GM23338 (cell line): ENCODE results near the gene EPS8L1. TPM values are rescaled to one million over a fixed set of nuclear protein-coding genes. Genes with fewer than 3 reads are reported as not detected.

Experiments used
- ATAC-seq: fragments of 200-7000 bp; cut with Tn5 transposase; 3 replicates; pipeline ENCODE4 v1.9.1; 2020
- DNase-seq: peaks from one replicate; pipeline ENCODE4 v3.0.0-alpha.2; 2015; ENCODE audit warnings: low spot score
- H2AFZ ChIP-seq: fragments of 200-600 bp; sonication (generic); 2 replicates; pipeline ENCODE4 v1.8.0; 2016; ENCODE audit warnings: antibody characterized with exemption, mild to moderate bottlenecking, moderate library complexity
- H3F3A ChIP-seq: fragments of 200-600 bp; sonication (generic); replicated peaks from 2 replicates; pipeline ENCODE4 v1.8.0; 2017; ENCODE audit warnings: antibody characterized with exemption, mixed run types, low read depth
- H3K27ac ChIP-seq: fragments of 200-600 bp; sonication (generic); 2 replicates; pipeline ENCODE4 v1.6.1; 2016; ENCODE audit warnings: low read depth
- H3K27me3 ChIP-seq: fragments of 200-600 bp; sonication (generic); 2 replicates; pipeline ENCODE4 v1.8.0; 2016; ENCODE audit warnings: mild to moderate bottlenecking, mixed run types, moderate library complexity; ENCODE audit not compliant: insufficient read depth
- H3K36me3 ChIP-seq: fragments of 200-600 bp; sonication (generic); 2 replicates; pipeline ENCODE4 v1.8.0; 2016; ENCODE audit warnings: mild to moderate bottlenecking; ENCODE audit not compliant: insufficient read depth
- H3K4me1 ChIP-seq: fragments of 200-600 bp; sonication (generic); 2 replicates; pipeline ENCODE4 v1.8.0; 2016; ENCODE audit warnings: mild to moderate bottlenecking, moderate library complexity; ENCODE audit not compliant: insufficient read depth
- H3K4me2 ChIP-seq: fragments of 200-600 bp; sonication (generic); 2 replicates; pipeline ENCODE4 v1.7.1; 2017; ENCODE audit warnings: mixed run types
- H3K4me3 ChIP-seq: fragments of 200-600 bp; sonication (generic); 2 replicates; pipeline ENCODE4 v1.6.1; 2016; ENCODE audit warnings: mixed run types
- H3K79me2 ChIP-seq: fragments of 200-600 bp; sonication (generic); replicated peaks from 2 replicates; pipeline ENCODE4 v1.8.0; 2017; ENCODE audit warnings: mild to moderate bottlenecking; ENCODE audit not compliant: insufficient read depth
- H3K9me2 ChIP-seq: fragments of 200-600 bp; sonication (generic); 2 replicates; pipeline ENCODE4 v1.8.0; 2017; ENCODE audit not compliant: insufficient read depth
- H4K20me1 ChIP-seq: fragments of 200-600 bp; sonication (generic); replicated peaks from 2 replicates; pipeline ENCODE4 v1.8.0; 2017; ENCODE audit warnings: mild to moderate bottlenecking; ENCODE audit not compliant: insufficient read depth
- H3K27ac Mint-ChIP-seq: 2 replicates; pipeline ENCODE4 v1.8.0; 2020; ENCODE audit warnings: inconsistent platforms, mild to moderate bottlenecking, moderate library complexity, mixed read lengths
- H3K27me3 Mint-ChIP-seq: 3 replicates; pipeline ENCODE4 v1.8.0; 2022; ENCODE audit warnings: low read depth, mild to moderate bottlenecking, moderate library complexity, mixed read lengths, inconsistent platforms; ENCODE audit not compliant: insufficient read depth, poor library complexity
- H3K36me3 Mint-ChIP-seq: 3 replicates; pipeline ENCODE4 v1.8.0; 2021; ENCODE audit warnings: low read depth, mild to moderate bottlenecking, inconsistent platforms, moderate library complexity, mixed read lengths
- H3K4me1 Mint-ChIP-seq: 3 replicates; pipeline ENCODE4 v1.8.0; 2020; ENCODE audit warnings: mild to moderate bottlenecking, inconsistent platforms, mixed read lengths
- H3K4me3 Mint-ChIP-seq: 3 replicates; pipeline ENCODE4 v1.8.0; 2021; ENCODE audit warnings: moderate library complexity, mild to moderate bottlenecking, inconsistent platforms, mixed read lengths
- H3K9me3 Mint-ChIP-seq: 3 replicates; pipeline ENCODE4 v1.8.0; 2020; ENCODE audit warnings: moderate library complexity, mild to moderate bottlenecking, inconsistent platforms, mixed read lengths
- EZH2 ChIP-seq: fragments of 200-600 bp; sonication (generic); IDR thresholded peaks from one replicate; pipeline ENCODE4 v1.8.0; 2017; ENCODE audit warnings: antibody characterized with exemption, mild to moderate bottlenecking, low read depth; ENCODE audit not compliant: unreplicated experiment
- JUNB ChIP-seq: IDR thresholded peaks from one replicate; pipeline ENCODE4 v1.6.1; 2016; ENCODE audit warnings: antibody characterized with exemption; ENCODE audit not compliant: unreplicated experiment
- POLR2AphosphoS5 ChIP-seq: IDR thresholded peaks from 2 replicates; pipeline ENCODE4 v1.6.1; 2016; ENCODE audit warnings: antibody characterized with exemption, low read depth
- STAT1 ChIP-seq: IDR thresholded peaks from one replicate; pipeline ENCODE4 v1.6.1; 2016; ENCODE audit warnings: antibody characterized with exemption; ENCODE audit not compliant: unreplicated experiment
- ZNF331 ChIP-seq: fragments of 250-450 bp; sonication (Bioruptor Pico); IDR thresholded peaks from 2 replicates; pipeline ENCODE4 v1.5.0; 2020; ENCODE audit warnings: low read depth, mild to moderate bottlenecking, moderate library complexity
- polyA plus RNA-seq: library from polyadenylated mRNA; unstranded; fragments of >200 nt; fragmentation: Nextera tagmentation; extraction: Ambion mirVana; gene quantifications from 2 replicates; pipeline ENCODE4 v1.2.1, GENCODE V29; 2016
- total RNA-seq: library from RNA; depleted of rRNA; stranded (reverse); fragments of >200 nt; shearing (Covaris generic); gene quantifications from 2 replicates; pipeline ENCODE4 v1.2.3, GENCODE V29; 2014
- TF ChIP-seq, protein P1 (sequence below), 2 experiments: fragments of 200-600 bp in 1 of 2; sonication (generic) in 1 of 2; conservative IDR thresholded peaks; 2 replicates each; pipeline versions ENCODE4 v1.5.1 to v1.6.1; 2016 to 2017; ENCODE audit warnings: antibody characterized with exemption in 2 of 2, low read depth in 2 of 2, mild to moderate bottlenecking in 2 of 2, moderate library complexity in 1 of 2
- TF ChIP-seq, protein P2 (sequence below): fragments of 250-450 bp; sonication (Bioruptor Pico); IDR thresholded peaks from 2 replicates; pipeline ENCODE4 v1.5.0; 2020; ENCODE audit warnings: mild to moderate bottlenecking, moderate library complexity
- TF ChIP-seq, protein P3 (sequence below): IDR thresholded peaks from one replicate; pipeline ENCODE4 v1.6.1; 2018; ENCODE audit warnings: antibody characterized with exemption; ENCODE audit not compliant: unreplicated experiment

Gene EPS8L1
- total and polyA plus RNA-seq, 2 experiments from 2014 or later, result 47.5 to 51.2 TPM

DNA sequence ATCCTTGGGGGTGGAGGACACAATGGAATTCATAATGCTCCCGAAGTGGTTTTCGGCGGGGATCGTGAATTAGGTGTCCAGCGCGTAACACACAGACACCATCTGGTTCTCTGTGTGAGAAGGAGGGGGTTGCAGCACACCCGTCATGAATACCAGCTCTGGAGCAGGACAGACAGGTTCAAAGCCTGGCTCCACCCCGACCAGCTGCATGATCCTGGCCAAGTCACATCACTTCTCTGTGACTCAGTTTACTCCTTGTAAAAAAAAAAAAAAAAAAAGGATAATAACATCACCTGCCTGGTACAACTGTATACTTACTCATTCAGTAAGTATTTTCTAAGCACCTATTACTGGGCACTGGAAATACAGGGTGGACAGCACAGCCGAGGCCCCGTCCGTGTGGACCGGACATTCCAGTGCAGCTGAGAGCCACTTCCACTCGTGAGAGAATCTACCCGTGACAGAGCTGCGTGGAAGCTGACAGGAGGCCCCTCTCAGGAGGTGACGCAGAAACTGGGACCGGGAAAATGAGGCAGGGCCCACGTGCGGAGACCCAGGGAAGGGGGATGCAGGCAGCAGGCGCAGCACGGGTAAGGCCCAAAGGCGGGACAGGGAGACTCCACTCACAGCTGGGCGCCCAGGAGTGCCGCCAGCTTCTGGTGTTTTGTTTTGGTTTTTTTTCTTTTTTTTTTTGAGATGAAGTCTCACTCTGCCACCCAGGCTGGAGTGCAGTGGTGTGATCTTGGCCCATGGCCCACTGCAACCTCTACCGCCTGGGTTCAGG, 24.7 kb upstream of the EPS8L1 start (continued):
- TF ChIP-seq, protein P1, sequence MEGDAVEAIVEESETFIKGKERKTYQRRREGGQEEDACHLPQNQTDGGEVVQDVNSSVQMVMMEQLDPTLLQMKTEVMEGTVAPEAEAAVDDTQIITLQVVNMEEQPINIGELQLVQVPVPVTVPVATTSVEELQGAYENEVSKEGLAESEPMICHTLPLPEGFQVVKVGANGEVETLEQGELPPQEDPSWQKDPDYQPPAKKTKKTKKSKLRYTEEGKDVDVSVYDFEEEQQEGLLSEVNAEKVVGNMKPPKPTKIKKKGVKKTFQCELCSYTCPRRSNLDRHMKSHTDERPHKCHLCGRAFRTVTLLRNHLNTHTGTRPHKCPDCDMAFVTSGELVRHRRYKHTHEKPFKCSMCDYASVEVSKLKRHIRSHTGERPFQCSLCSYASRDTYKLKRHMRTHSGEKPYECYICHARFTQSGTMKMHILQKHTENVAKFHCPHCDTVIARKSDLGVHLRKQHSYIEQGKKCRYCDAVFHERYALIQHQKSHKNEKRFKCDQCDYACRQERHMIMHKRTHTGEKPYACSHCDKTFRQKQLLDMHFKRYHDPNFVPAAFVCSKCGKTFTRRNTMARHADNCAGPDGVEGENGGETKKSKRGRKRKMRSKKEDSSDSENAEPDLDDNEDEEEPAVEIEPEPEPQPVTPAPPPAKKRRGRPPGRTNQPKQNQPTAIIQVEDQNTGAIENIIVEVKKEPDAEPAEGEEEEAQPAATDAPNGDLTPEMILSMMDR (conservative IDR thresholded peaks at IDR 0.05; ENCODE audit: low read depth in 2 of 2), result no peak
- no peak for TF ChIP-seq EZH2

DNA sequence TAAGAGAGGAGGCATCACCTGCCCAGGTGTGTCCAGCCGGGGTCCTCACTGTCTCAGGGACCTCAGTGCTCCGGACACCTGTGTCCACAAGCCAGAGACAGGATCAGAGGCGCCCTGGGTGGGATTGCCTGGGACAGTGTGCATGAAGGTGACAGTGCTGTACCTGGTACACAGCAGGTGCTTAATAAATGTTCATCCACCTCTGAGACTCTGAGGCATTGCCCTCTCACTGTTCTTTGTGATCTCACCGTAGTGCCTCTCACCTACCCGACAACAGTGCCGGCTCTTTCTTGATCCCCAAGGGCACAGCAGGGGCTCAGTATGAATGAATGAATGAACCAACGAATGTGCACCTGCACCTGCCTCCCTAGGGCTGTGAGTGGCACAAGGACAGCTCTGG, 21.9 kb upstream of the EPS8L1 start:
- Histone ChIP-seq H4K20me1 (peaks cover 18% of the 10 kb centered on the region), H3K9me2 (no peaks in the 10 kb centered on the region), H2AFZ (no peak overlapping the region), H3F3A (0 out of 2 replicates have a peak, but pooled peaks cover 3% of the 10 kb centered on the region), H3K79me2 (no peaks in the 10 kb centered on the region), H3K4me3 (no peak overlapping the region), H3K27me3 (no peaks in the 10 kb centered on the region), H3K27ac (no peak overlapping the region), H3K4me2 (no peak overlapping the region), H3K36me3 (peaks cover 41% of the 10 kb centered on the region), H3K4me1 (no peaks in the 10 kb centered on the region)
- peaks cover 72% of the 10 kb centered on the region for H3K36me3 Mint-ChIP-seq
- H3K4me1 Mint-ChIP-seq, result no peaks in the 10 kb centered on the region
- H3K27me3 Mint-ChIP-seq, result peaks cover 1% of the 10 kb centered on the region
- no peak overlapping the region for H3K4me3 Mint-ChIP-seq
- TF ChIP-seq JUNB (no peak), POLR2AphosphoS5 (no peak; the same call in 1 of the 2 replicates), ZNF331 (CRISPR knock-in tag) (no peak), EZH2 (no peak), STAT1 (no peak)
- TF ChIP-seq, protein P2, sequence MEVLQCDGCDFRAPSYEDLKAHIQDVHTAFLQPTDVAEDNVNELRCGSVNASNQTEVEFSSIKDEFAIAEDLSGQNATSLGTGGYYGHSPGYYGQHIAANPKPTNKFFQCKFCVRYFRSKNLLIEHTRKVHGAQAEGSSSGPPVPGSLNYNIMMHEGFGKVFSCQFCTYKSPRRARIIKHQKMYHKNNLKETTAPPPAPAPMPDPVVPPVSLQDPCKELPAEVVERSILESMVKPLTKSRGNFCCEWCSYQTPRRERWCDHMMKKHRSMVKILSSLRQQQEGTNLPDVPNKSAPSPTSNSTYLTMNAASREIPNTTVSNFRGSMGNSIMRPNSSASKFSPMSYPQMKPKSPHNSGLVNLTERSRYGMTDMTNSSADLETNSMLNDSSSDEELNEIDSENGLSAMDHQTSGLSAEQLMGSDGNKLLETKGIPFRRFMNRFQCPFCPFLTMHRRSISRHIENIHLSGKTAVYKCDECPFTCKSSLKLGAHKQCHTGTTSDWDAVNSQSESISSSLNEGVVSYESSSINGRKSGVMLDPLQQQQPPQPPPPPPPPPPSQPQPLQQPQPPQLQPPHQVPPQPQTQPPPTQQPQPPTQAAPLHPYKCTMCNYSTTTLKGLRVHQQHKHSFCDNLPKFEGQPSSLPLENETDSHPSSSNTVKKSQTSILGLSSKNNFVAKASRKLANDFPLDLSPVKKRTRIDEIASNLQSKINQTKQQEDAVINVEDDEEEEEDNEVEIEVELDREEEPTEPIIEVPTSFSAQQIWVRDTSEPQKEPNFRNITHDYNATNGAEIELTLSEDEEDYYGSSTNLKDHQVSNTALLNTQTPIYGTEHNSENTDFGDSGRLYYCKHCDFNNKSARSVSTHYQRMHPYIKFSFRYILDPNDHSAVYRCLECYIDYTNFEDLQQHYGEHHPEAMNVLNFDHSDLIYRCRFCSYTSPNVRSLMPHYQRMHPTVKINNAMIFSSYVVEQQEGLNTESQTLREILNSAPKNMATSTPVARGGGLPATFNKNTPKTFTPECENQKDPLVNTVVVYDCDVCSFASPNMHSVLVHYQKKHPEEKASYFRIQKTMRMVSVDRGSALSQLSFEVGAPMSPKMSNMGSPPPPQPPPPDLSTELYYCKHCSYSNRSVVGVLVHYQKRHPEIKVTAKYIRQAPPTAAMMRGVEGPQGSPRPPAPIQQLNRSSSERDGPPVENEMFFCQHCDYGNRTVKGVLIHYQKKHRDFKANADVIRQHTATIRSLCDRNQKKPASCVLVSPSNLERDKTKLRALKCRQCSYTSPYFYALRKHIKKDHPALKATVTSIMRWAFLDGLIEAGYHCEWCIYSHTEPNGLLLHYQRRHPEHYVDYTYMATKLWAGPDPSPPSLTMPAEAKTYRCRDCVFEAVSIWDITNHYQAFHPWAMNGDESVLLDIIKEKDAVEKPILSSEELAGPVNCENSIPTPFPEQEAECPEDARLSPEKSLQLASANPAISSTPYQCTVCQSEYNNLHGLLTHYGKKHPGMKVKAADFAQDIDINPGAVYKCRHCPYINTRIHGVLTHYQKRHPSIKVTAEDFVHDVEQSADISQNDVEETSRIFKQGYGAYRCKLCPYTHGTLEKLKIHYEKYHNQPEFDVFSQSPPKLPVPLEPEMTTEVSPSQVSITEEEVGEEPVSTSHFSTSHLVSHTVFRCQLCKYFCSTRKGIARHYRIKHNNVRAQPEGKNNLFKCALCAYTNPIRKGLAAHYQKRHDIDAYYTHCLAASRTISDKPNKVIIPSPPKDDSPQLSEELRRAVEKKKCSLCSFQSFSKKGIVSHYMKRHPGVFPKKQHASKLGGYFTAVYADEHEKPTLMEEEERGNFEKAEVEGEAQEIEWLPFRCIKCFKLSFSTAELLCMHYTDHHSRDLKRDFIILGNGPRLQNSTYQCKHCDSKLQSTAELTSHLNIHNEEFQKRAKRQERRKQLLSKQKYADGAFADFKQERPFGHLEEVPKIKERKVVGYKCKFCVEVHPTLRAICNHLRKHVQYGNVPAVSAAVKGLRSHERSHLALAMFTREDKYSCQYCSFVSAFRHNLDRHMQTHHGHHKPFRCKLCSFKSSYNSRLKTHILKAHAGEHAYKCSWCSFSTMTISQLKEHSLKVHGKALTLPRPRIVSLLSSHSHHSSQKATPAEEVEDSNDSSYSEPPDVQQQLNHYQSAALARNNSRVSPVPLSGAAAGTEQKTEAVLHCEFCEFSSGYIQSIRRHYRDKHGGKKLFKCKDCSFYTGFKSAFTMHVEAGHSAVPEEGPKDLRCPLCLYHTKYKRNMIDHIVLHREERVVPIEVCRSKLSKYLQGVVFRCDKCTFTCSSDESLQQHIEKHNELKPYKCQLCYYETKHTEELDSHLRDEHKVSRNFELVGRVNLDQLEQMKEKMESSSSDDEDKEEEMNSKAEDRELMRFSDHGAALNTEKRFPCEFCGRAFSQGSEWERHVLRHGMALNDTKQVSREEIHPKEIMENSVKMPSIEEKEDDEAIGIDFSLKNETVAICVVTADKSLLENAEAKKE (CRISPR knock-in tag), result no peak
- TF ChIP-seq, protein P3, sequence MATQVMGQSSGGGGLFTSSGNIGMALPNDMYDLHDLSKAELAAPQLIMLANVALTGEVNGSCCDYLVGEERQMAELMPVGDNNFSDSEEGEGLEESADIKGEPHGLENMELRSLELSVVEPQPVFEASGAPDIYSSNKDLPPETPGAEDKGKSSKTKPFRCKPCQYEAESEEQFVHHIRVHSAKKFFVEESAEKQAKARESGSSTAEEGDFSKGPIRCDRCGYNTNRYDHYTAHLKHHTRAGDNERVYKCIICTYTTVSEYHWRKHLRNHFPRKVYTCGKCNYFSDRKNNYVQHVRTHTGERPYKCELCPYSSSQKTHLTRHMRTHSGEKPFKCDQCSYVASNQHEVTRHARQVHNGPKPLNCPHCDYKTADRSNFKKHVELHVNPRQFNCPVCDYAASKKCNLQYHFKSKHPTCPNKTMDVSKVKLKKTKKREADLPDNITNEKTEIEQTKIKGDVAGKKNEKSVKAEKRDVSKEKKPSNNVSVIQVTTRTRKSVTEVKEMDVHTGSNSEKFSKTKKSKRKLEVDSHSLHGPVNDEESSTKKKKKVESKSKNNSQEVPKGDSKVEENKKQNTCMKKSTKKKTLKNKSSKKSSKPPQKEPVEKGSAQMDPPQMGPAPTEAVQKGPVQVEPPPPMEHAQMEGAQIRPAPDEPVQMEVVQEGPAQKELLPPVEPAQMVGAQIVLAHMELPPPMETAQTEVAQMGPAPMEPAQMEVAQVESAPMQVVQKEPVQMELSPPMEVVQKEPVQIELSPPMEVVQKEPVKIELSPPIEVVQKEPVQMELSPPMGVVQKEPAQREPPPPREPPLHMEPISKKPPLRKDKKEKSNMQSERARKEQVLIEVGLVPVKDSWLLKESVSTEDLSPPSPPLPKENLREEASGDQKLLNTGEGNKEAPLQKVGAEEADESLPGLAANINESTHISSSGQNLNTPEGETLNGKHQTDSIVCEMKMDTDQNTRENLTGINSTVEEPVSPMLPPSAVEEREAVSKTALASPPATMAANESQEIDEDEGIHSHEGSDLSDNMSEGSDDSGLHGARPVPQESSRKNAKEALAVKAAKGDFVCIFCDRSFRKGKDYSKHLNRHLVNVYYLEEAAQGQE, result no peak
- no peaks in the 10 kb centered on the region for H3K9me3 Mint-ChIP-seq
- H3K27ac Mint-ChIP-seq, result no peak overlapping the region
- DNase-seq (no peak), ATAC-seq (no peak)
